Left kidney (tissue), 2 donors: ENCODE measurements around the gene KLF16. TPM values are rescaled to one million over a fixed set of nuclear protein-coding genes. Genes with fewer than 3 reads are reported as not detected.

ENCODE experiments used
- DNase-seq: peaks from one replicate; pipeline ENCODE4 v3.0.0-alpha.2; 2013
- polyA plus RNA-seq: library from polyadenylated mRNA; unstranded; fragments of 120-200 nt; gene quantifications from one replicate; pipeline ENCODE4 v1.2.1, GENCODE V29; 2013; ENCODE audit not compliant: insufficient read length

Gene KLF16
- polyA plus RNA-seq, 1 donor, result 4.5 TPM

DNA sequence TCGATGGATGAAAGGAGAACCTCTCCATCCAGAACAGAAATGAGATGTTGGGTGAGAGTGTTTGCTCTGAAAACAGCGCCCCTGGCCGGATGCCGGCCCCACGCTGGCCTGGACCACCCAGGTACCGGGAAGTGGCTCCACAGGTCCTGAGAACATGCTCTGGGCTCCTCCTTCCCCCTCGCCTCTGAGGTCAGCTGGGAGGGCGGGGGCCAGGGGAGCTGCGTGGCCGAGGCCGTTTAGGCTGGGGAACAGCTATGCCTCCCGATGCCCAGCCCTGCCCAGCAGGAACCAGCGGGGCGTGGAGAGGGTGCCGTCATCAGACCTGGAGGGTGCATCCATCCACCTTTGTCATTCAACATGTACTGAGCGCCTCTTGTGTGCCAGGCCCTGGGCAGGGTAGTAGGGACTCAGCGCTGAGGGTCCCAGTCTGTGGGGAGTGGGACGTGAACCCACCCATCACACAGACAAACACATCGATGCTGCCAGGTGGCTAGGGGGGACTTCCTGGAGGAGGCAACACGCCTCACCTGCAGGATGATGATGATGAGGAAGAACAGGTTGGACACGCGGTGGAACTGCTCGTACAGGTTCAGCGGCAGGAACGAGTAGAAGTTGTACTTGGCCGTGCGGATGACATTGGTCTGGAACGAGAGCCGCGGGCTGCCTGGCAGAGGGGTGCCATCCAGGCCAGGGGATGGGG lies 55.5 kb downstream of the KLF16 start:
- no peak for DNase-seq

DNA sequence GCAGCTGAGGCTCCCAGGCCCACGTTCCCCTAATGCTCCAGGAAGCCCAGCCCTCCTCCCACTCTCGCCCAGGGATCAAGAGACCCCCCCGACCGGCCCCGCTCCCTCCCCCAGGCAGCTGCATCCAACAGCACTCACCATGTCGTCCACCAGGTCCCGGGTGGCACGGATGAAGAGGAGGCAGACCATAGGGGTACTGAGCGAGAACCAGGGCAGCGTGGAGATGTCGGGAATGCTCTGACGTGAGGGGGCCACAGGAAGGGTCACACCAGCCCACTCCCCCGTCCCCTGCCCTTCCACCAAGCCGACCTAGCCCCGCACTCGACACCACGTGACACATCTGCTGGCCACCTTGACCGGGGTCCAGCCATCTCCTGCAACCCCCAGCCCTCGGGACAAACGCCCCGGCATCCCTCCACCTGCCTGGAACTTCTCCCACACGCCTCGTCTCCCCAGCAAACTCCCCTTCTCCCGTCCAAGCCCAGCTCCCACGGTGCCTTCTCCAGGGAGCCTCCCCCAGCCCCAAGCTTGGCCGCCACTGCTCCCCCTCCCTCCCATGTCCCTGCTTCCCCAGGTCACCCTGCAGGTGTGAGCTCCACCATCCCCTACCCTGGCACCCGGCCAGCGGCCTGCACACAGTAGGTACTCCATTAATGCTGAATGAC lies 56.2 kb downstream of the KLF16 start:
- no peak for DNase-seq

DNA sequence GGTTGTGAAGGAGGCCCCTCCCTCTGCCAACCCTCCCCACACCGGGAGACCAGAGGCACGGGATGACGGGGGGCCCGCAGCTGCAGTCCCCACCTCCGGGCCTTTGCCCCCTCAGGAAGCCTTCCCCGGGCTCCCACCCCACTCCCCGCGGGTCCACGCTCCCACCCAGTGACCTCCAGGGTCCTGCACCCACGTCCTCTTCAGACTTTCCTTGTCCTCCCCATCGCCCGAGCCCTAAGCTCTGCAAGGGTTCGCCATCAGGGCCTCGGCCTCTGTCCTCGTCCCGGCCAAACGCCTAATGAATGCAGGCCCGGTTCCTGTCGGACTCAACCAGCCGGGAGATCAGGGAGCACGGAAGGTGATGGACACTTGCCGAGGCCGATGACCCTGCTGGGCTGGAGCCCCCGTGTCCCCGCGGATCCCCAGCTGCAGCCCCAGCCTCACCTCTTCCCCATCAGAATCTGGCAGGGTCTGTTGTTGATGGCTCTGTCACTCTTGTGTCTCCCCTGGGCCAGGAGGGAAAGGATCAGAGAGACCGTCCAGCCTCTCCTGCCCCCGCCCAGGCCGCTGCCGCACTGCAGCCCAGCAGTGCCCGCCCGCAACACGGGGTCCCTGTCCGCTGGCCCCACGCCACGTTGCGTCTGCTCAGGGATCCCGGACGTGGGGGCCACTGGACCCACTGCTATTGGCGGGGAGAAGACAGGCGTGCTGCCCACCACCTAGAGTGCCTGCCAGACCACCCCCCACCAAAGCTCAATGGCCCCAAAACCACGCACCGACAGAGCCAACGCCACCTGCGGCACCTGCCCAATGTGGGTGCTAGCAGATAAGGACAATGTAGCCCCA lies 57.0 kb downstream of the KLF16 start:
- DNase-seq, result no peak

DNA sequence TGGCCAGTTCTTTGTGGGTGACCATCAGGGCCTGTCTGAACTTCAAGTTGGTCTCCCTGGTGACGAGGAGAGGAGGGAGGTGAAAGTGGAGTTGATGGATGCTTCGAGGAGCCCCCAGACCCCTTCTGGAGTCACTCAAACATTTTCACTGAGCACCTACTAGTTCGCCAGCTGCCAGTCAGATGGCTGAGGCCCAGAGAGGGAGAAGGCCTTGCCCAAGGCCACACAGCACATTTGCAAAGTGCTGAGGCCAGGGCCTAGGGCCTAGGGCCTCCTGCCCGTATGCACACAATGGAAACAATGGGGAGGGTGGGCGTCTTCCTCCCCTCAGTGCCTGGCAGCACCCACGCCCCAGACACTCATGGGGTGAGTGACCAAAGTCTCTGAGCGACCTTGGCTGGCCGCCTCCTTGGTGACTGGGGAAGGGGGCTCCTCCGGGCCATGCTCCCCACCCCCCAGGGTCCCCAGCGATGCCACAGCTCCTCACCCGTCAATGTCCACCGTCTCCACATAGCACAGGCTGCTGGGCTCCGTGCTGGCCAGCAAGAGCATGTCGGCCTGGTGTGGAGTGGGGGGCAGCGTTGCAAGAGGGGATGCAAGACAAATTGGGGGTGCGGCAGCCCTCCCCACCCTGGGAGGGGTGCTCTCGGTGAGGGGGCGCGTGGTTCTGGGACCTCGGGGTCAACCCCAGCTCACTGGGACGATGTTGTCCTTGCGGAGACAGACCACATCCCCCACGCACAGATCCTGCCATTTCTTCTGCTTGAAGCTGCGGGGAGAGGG lies 57.8 kb downstream of the KLF16 start:
- no peak for DNase-seq

DNA sequence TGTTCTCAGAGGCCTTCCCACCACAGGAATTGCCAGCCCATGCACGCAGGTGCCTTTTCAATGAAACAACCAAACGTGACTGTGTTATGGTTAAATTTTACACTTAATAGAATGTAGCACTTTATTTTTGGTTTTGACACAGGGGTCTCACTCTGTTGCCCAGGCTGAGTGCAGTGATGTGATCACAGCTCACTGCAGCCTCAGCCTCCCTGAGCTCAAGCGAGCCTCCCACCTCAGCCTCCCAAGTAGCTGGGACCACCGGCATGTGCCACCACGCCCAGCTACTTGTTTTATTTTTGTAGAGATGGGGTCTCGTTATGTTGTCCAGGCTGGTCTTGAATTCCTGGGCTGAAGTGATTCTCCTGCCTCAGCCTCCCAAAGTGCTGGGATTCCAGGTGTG lies 58.5 kb downstream of the KLF16 start:
- no peak for DNase-seq

Other genes with a start within 250 kb of the KLF16 start
- 98.9 TPM for gene TCF3, start 211.0 kb downstream of the KLF16 start, polyA plus RNA-seq
- gene ONECUT3, start 110.1 kb downstream of the KLF16 start, polyA plus RNA-seq, result 0.03 TPM
- gene ATP8B3, start 51.3 kb downstream of the KLF16 start, polyA plus RNA-seq, result 0.85 TPM
- 29.0 TPM for gene REXO1, start 15.1 kb downstream of the KLF16 start, polyA plus RNA-seq
- 29.3 TPM for gene ABHD17A, start 21.9 kb upstream of the KLF16 start, polyA plus RNA-seq
- gene ADAT3, start 41.8 kb upstream of the KLF16 start, polyA plus RNA-seq, result 2.4 TPM
- 67.5 TPM for gene SCAMP4, start 41.8 kb upstream of the KLF16 start, polyA plus RNA-seq
- 45.0 TPM for gene CSNK1G2, start 77.6 kb upstream of the KLF16 start, polyA plus RNA-seq
- 87.4 TPM for gene BTBD2, start 152.1 kb upstream of the KLF16 start, polyA plus RNA-seq
- 54.4 TPM for gene MKNK2, start 187.7 kb upstream of the KLF16 start, polyA plus RNA-seq
- 22.8 TPM for gene MOB3A, start 232.7 kb upstream of the KLF16 start, polyA plus RNA-seq
- 6.2 TPM for gene IZUMO4, start 233.3 kb upstream of the KLF16 start, polyA plus RNA-seq